Myocyte (in vitro differentiated cells): ENCODE data around the gene FAR1. TPM values are rescaled to one million over a fixed set of nuclear protein-coding genes. Genes with fewer than 3 reads are reported as not detected.
"Not testable (repeated sequence)": the region's sequence is repeated elsewhere in the genome, so short reads cannot be mapped to it uniquely, and the experiment has no call there.

Source experiments
- DNase-seq: peaks from one replicate; pipeline ENCODE4 v3.0.0-alpha.2; 2012; ENCODE audit warnings: low read depth
- polyA plus RNA-seq: library from polyadenylated mRNA; unstranded; fragments of >200 nt; gene quantifications from one replicate; pipeline ENCODE4 v1.2.1, GENCODE V29; 2012; ENCODE audit warnings: missing spikeins
- total RNA-seq: library from RNA; depleted of rRNA; stranded (reverse); fragments of >200 nt; gene quantifications from 2 replicates; pipeline ENCODE4 v1.2.3, GENCODE V29; 2014

Gene FAR1
- 35.2 and 46.3 TPM in 2 replicates for total RNA-seq
- 17.6 TPM for polyA plus RNA-seq

- peak; percentile 100 for DNase-seq
Observed at GRCh38 chr11:13668102-13668956, at the start of gene FAR1. Gene FAR1 (plus strand): TSS chr11:13668668. CDS start chr11:13694766, 26,098 bp downstream.

DNA sequence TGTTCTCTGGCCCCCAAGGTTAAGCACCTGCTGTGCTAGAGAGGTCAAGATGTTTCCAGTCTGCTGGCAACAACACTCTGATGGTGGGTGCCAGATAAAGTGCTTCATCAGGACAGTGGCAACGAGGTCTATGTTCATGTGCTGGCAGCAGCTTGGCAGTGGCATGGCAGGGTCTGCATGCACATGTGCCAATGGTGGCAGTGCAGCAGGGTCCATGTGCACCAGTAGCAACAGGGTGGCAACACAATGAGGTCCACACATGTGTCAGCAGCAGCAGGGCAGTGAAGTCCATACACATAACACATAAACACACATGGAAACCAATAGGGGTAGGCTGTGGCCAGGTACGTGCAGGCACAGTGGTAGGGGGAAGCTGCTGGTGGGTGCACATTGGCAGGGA lies 48.4 kb upstream of the FAR1 start:
- DNase-seq = no peak

- not testable (repeated sequence) for DNase-seq
Observed at GRCh38 chr11:13626818-13627217, 41.6 kb upstream of the FAR1 start.

DNA sequence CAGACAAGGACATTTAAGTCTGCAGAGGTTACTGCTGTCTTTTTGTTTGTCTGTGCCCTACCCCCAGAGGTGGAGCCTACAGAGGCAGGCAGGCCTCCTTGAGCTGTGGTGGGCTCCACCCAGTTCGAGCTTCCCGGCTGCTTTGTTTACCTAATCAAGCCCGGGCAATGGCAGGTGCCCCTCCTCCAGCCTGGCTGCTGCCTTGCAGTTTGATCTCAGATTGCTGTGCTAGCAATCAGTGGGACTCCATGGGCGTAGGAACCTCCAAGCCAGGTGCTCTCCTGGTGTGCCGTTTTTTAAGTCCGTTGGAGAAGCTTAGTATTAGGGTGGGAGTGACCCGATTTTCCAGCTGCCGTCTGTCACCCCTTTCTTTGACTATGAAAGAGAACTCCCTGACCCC lies 39.8 kb upstream of the FAR1 start:
- DNase-seq = not testable (repeated sequence)

DNA sequence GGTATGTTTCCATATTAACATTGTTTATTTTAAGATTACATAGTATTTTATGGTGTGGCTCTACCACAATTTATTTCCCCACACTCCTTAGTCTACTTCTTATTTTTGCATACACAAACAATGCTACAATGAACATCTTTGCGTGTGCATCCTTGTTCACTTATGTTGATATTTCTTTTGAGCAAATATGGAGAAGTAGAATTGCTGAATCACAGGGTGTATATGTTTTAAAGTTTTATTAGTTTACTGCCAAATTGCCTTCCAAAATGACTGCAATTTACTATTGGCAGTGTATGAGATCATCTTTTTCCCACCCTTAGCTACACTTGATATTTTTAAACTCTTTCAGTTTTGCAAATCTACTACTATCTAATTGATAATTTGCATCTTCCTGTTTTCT lies 38.7 kb upstream of the FAR1 start:
- no peak for DNase-seq

GRCh38 chr11:13635290-13635689 lies 33.2 kb upstream of the FAR1 start:
- no peak for DNase-seq

DNA sequence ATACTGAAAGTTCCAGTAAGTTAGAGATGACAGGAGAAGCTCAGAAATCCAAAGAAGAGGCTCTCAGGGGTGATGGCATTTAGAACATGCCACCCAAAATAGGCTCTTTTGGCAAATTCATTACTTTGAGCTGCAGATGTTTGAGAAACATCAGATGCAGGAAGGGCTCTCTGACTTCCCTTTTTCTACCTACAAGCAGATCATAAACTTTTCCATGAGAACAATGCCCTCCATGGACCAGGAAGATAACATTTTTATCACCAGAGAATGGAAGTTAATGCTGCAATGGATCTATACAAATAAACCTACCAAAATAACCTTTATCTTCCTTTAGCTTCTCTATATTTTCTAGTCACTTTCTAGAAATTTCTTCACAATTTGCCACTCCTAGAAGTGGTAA lies 32.7 kb upstream of the FAR1 start:
- DNase-seq = no peak

DNA sequence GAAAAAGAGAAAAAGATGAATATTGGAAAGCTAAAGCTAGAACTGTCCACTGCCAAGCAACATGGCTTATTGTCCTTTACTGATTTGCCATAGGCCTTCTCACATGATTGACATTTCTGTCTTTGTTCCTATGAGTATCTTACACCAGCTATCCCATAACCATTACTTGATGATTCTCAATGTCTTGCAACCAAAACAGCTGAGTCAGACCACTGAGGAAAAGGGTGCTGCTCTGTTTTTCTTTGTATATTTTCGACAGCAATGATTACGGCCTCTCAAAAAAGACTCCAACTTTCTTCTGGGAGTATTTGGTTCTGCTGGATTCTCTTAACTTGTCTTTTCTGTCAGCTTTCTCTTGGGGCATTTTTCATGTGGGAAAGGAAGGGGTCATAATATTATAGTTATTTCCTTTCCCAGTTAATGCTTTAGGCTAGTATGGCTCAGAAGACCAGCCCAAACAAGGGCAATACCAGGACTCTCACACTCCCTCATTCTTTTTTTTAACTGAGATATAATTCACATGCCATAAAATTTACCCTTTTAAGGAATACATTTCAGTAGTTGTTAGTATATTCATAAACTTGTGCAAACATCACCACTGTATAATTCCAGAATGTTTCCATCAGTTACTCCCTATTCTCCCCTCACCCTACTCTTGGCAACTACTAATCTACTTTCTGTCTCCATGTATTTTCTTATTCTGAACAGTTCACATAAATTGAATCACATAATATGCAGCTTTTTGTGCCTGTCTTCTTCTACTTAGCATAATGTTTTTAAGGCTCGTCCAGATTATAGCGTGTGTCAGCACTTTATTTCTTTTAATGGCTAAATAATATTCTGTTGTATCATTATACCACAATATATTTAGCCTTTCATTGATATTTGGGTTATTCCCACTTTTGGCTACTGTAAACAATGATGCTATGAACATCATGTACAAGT lies 31.1 kb upstream of the FAR1 start:
- DNase-seq = no peak

GRCh38 chr11:13638422-13638821 lies 30.0 kb upstream of the FAR1 start:
- no peak for DNase-seq

- DNase-seq = no peak
Observed at GRCh38 chr11:13644997-13645687, 23.3 kb upstream of the FAR1 start.

DNA sequence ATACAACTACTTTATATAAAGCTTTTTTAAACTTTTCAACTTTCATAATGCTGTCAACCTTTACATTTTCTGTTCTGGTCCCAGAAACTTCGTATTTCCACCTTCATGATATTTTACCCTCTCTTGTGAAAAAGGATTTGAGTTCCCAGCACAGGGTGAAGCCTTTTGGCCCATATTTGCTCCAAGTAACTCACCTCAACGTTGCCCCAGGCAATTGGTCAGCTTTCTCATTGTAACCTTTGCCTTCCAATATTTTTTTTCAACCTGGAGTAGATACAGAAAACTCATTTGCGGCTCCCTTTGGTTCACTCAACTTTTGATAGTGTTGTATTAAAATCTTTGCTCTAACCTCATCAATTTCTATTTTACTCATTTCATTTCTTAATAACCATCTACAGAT lies 21.1 kb upstream of the FAR1 start:
- no peak for DNase-seq

DNA sequence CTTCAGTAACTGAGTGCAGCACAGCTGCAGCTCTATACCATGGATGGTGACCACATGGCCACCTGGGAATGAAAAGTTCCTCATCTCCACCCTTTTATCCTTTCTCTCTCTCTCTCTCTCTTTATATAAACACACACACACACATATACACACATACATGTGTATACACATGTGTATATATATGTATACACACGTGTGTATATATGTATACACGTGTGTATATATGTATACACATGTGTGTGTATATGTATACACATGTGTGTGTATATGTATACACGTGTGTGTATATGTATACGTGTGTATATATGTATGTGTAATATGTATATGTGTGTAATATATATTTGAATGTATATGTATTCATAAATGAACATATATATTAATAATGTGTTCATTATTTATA lies 18.8 kb upstream of the FAR1 start:
- DNase-seq = no peak

GRCh38 chr11:13651515-13651914 lies 17.0 kb upstream of the FAR1 start:
- DNase-seq = not testable (repeated sequence)

GRCh38 chr11:13661074-13661623 lies 7.3 kb upstream of the FAR1 start:
- DNase-seq = no peak

GRCh38 chr11:13663631-13664071 lies 4.8 kb upstream of the FAR1 start:
- DNase-seq = no peak

DNA sequence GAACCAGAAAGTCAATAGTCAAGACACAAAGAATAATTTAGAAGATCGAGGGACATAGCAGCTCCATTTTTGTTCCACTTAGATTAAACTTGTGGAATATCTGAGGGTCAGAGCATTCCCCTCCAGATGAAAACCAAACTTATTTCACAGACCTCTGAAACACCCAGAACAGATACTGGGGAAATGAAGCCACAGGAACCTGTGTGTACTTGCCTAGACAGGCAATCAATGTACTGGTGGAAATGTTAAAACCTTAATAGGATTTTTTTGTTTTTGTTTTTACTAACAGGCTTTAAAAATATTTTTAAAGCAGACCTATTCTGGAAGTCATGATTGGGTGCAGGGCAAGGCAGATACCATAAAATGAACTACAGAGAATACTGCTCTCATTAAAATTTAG lies 4.1 kb upstream of the FAR1 start:
- no peak for DNase-seq

GRCh38 chr11:13666708-13667107 lies 1.8 kb upstream of the FAR1 start:
- DNase-seq = no peak

- DNase-seq = no peak
Observed at GRCh38 chr11:13667245-13667644, 1.2 kb upstream of the FAR1 start.

DNA sequence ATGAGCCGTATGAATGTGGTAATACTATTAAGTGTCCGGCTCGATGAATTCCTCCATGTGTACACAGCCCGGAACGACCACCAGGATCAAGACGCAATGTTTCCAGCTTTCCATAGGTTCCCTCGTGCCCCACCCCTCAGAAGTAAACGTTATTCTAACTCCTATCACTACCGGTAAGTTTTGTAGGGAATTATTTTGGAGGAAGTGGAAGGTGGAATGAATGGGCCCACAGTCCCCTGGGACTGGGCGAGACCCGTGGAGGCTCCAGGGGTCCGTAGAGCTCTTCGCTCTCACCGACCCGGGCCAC lies 720 bp upstream of the FAR1 start:
- no peak for DNase-seq

DNA sequence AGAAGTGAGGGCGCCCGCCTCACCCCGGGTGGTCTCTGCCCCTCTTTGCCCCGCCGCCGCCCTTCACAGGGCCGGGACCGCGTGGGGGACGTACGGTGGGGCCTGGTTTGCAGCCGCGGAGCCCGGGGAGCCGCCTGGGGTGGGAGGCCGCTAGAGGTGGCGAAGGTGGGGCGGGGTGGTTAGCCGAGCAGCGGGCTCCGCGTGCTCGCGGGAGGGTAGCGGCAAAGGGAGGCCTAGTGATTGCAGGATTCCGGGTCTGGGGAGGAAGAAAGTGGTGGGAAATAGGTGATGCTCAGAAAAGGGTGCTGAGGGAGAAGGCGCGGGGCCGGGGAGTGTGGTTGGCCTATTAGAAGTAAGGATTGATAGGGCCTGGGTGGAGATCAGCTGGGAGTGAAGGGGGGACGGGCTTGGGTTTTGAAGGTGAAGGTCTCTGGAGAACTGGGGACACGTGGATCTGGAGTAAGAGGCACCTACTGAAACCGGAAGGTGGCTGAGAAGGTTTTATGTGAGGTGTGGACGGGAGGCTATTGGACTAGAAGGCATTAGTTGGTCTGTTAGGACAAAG lies 571 bp downstream of the FAR1 start:
- DNase-seq = no peak
